ENCODE measurements around the gene BTBD19.
"Not testable (repeated sequence)": the region's sequence is repeated elsewhere in the genome, so short reads cannot be mapped to it uniquely, and the experiment has no call there.

The BTBD19 gene

DNA sequence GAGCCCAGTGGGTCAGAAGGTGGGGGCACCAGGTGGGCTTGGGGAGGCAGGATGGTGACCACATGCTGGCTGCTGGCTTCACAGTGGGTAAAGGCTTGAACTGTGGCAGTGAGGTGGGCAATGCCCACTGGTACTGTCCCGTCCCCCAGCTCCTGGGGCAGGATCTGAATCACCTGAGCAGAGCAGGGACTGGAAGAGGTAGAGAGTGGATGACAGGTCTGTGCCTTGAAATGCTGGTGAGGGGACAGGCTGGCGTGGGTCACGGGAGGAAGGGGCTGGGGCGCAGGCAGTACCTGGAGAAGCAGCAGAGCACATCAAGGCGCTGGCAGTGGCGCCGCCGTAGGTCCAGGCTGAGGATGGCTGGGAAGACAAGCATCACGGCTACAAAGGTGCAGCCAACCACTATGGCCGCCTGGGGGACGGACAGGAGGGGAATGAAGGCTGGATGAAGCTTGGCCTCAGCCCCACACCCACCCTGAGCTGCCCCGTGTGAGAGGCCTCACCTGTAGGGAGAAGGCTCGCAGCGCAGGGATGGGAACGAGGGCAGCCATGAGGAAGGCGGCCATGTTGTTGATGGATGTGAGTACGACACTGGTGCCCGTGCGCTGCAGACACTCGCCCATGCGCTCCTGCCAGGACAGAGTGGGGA lies 19.8 kb downstream of the BTBD19 start:
- no peak for DNase-seq (ENCODE audit: low read depth in 3 of 3)

DNA sequence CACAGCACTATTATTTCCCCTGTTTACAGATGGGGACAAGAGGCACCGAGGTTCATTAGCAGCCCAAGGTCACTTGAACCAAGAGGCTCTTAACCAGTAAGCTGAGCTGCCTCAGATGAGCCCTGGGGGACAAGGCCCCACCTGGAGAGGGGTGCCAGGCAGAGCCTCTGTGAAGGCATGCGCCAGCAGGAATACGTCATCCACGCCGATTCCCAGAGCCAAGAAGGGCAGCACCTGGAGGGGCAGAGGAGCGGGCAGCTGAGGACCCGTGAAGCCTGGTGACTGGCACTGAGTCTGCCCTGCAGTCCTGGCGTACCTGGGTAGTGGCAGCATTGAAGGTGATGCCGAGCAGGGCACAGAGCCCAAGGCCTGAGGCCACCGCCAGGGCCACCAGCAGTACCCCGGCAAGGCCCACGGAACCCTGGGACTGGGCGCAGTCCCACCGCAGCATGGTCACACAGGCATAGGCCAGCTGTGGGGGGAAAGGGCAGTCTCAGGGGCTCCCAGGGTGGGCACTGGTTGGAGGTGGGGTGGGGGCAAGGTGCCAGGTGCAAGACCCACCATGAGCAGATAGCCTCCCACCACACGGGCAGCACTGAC lies 20.6 kb downstream of the BTBD19 start:
- no peak for DNase-seq (ENCODE audit: low read depth in 3 of 3)

DNA sequence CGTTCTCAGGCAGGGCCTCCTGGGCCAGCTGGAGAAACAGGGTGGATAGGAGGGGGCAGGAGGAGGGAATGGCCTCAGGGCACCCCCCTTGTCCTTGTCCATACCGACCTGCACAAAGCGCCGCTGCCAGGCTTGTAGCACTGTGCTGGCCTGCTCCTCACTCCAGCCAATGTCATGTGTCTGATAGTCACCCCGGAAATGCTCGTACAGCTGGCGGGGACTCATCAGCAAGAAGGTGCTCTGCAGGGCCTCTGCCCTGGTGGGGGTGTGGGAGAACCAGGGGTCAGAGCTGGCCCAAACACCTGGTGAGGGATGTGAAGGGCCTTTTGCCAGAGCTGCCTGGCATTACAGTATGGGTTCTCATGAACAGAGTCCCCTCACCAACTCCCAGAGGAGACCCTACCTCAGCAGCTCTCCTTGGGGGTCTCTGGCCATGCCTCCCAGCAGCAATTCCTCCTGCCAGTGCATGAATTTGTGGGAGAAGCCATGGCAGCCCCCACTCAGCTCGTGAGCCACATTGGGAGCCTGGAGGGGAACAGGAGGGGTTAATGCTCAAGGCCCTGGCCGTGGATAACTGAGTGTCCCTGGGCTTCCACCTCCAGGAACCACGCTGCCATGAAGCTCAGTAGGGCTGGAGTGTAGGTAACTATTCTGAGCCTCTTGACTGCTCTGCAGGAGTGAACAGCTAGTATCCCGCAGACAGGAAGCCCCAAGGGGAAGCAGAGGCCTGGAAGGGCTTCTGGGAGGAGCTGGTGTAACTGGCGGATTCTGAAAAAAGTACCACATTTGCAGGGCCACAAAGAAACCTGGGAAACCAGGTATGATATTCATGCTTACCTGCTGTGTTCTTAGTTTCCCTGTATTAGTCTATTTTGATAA lies 21.4 kb downstream of the BTBD19 start:
- no peak for DNase-seq (ENCODE audit: low read depth in 3 of 3)

DNA sequence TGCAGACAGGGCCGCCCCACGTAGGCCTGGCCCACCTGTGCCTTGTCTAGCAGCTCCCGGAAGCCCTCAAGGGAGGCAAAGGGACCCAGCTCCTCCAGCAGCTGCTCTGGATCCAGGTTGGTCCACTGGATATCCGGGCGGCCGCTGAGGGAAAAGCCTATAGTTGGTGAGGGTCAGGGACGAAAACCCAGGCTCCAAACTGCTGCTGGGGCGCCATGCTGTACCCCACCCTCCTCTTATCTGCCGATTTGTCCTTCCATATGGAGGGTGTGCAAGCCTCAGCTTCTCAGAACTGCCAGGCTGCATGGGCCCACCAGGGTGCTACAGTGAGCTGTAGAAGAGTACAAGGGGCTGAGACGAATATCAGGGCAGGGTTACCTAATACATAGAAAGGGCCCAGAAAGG lies 22.6 kb downstream of the BTBD19 start:
- DNase-seq (ENCODE audit: low read depth in 3 of 3): no peak

DNA sequence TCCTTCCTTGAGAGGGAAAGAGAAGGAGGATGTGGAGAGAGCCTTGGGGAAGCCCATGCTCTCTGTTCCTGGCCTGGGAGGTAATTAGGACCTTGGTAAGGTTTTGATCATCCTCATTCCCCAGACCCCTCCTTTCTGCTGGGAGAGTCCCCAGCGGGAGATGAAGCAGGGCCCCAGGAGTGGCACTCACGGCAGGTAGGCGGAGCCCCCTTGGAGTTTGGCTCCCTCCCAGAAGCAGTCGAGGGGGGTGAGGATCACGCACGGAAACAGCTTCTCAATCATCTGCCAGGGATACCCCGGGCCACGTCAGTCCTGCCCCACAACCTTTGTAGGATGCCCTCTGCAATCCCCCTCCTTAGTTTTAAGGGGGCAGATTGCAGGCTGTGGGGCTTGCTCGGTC lies 23.2 kb downstream of the BTBD19 start:
- no peak for DNase-seq (ENCODE audit: low read depth in 3 of 3)

DNA sequence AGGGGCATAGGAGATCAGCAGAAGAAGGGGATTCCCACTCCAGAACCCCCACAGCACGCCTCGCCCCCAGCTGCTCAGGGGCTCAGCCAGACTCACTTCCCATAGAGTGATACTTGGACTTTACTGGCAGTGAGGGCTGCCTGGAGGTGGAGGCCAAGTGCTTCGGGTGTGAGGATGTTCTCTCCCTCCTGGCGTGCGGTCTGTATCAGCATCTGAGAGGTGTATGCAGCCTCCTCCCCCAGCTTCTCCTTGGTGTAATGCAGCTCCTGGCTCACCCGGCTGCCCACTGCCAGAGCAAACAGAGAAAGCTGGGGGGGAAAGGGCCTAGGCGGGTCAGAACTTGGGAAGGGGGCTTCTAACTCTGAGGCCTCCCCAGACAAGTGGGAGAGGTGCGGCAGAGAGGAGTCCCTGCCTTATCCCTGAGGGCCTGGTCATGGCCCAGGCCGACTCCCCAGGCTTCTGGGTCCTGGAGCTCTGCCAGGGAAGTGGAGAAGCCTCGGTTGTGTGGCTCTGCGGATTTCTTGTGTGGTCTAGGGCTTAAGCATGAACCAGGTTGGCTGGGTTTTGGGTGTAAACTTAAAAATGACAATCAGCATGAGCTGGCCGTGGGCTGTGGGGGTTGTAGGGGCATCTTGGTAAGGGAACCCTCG lies 23.9 kb downstream of the BTBD19 start:
- DNase-seq (ENCODE audit: low read depth in 3 of 3): no peak

DNA sequence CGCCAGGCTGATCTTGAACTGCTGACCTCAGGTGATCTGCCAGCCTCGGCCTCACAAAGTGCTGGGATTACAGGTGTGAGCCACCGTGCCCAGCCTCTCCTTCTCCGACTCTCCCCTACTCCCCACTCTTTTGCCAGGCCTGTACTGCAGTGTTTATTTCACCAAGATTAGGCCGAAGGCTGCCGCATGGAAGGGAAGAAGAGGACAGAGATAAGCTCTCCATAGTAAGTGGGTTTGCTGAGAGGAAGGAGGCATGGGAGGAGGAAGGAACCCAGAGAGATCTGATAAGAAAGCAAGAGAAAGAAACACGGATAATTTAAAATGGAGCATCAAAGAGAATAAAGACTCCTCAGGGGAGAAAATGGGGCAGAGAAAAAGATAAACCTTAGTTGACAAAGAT lies 26.0 kb downstream of the BTBD19 start:
- no peak for DNase-seq (ENCODE audit: low read depth in 3 of 3)

DNA sequence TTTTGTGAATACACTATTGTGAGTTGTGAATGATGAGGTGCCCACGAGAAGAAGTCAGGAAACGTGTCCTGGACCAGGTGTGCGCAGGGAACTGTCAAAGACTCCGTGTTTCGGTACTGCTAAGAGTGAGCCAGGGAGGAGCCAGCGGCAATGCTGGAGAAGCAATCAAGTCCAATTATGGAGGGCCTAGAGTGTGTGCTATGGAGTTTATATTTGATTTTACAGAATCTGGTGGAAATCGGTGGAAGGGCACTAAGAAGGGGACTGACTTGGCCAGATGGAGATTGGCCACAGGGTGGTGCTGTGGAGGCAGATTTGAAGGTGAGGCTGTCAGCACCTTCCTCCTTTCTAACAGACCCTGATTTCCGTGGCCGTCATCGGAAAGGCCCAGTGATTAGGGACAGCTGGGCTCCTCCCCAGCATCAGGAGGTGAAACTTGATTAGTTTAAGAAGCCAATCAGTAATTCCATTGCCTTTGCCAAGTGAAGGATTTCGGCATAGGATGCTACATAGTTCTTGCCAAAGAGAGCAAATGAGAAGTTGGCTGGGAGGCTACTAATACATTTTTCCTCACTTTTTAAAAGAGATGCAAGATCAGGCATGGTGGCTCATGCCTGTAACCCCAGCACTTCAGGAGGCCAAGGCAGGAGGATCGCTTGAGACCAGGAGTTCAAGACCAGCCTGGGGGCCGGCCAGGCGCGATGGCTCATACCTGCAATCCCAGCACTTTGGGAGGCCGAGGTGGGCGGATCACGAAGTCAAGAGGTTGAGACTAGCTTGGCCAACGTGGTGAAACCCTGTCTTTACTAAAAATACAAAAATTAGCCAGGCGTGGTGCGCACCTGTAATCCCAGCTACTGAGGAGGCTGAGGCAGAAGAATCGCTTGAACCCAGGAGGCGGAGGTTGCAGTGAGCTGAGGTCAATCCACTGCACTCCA lies 27.7 kb downstream of the BTBD19 start:
- peak; percentile 72 to 92 (median 74) for DNase-seq (ENCODE audit: low read depth in 3 of 3)

DNA sequence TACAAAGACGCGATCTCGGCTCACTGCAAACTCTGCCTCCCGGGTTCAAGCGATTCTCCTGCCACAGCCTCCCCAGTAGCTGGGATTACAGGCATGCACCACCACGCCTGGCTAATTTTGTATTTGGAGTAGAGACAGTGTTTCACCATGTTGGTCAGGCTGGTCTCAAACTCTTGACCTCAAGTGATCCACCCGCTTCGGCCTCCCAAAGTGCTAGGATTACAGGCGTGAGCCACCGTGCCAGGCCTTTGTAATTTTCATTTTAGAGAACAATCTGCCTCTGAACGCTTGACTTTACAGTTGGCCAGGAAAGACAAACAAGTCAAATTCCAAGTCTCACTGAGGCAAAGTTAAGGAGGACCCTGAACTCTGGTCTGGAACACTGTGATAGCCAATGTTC lies 30.0 kb downstream of the BTBD19 start:
- DNase-seq (ENCODE audit: low read depth in 3 of 3): not testable (repeated sequence)

DNA sequence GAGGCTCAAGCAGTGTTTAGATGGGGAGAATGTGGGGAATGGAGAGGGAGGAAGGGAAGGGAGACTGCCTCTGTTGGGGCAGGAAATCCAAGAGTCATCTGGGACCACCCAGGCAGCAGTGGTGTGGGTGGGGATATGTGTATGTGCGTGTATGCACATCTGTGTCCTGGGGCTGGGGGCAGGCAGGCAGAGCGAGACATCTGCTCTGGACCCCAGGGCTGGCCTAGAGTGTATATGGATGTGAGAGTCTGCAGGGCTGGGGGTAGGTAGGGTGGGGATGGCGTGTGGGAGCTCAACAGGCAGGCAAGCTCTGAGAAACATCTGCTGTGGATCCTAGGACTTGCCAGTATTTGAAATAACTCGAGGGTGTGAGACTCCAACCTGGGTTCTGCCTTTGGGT lies 31.3 kb downstream of the BTBD19 start:
- no peak for DNase-seq (ENCODE audit: low read depth in 3 of 3)

DNA sequence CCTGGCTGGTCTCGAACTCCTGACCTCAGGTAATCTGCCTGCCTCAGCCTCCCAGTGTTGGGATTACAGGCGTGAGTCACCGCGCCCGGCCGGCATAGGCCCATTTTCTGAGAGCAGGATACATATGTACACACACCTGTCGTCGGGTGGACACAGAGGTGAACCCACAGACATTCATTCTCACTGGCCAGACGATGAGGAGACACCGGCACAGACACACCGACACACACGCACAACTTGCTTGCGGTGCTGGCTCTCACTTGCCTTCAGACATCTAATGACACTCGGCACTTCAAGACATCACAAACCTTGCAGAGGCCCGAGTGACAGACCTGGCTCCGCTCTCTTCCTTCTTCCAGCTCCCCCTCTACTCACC lies 34.2 kb downstream of the BTBD19 start:
- no peak for DNase-seq (ENCODE audit: low read depth in 3 of 3)

DNA sequence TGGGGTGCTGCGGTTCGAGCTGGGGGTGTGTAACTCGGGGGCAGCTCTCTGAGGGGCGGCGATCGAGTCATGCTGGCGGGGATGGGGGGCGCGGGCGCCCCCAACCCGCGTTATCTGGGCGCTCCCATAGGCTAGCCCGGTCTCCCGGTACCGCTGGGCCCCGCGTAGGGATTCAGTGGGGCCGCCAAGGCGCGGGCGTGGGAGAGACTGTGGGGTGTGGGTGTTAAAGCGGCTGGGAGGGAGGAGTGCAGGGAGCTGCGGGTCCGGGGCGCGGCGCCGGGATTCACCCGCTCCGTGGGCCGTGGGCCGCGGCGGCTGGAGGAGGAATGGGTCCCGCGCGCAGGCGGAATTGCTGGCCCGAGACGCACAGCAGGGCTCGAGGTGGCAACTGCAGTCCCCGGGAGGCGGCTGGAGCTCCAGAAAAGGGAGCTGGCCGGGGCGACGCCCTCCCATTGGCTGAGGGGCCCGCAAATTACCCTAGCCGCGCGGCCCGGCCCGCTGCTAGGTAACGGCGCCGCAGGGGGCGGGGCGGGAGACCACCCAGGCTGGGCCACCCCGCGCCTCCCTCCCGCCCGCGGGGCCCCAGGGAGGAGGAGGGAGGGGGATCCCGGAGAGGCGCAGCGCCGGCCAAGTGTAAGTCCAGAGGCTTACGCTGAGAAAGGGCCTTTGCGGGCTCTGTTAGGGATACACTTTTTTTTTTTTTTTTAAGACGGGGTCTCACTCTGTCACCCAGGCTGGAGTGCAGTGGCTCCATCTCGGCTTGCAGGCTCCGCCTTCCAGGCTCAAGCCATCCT lies 34.7 kb downstream of the BTBD19 start, which contains the start of gene PTCH2:
PTCH2 (minus strand) TSS at position 392 of the 794 bp plus-strand sequence; CDS start at position 71, 321 bp downstream.
- no peak for DNase-seq (ENCODE audit: low read depth in 3 of 3)

DNA sequence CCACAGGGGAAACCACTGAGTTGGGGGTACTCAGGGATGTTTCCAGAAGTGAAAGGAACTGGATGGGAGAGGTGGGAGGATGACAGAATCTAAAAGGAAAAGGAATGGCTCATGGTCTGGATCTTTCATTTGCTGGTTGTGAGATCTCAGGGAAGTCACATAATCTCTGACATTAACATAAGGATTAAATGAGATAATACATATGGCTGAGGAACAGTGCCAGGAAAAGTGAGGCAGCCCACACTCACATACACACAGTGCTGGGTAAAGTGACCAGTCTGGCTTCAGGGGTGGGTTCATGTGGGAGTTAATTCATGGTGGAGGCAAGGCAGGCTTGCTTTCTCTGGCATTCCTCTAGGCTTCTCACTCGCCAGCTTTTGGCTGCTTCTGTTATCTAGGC lies 38.7 kb downstream of the BTBD19 start:
- no peak for DNase-seq (ENCODE audit: low read depth in 3 of 3)

DNA sequence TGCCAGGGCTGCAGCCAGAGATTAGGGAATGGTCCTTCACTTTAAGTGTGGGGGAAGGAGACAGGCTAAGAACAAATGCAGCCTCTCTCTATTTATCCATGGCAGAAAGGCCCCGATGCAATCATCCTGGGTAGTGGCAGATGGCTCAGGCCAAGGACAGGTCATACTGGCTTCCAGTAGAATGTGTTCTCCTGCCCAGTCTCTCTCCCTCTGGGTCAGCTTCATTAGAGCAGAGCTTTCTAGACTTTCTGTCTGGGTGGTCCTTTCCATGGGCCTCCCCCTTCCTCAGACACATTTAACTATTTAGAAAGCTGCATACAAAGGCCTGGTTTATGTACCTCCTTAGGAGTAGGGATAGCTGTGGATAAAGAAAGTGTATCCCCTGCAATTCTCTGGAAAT lies 39.5 kb downstream of the BTBD19 start:
- no peak for DNase-seq (ENCODE audit: low read depth in 3 of 3)

DNA sequence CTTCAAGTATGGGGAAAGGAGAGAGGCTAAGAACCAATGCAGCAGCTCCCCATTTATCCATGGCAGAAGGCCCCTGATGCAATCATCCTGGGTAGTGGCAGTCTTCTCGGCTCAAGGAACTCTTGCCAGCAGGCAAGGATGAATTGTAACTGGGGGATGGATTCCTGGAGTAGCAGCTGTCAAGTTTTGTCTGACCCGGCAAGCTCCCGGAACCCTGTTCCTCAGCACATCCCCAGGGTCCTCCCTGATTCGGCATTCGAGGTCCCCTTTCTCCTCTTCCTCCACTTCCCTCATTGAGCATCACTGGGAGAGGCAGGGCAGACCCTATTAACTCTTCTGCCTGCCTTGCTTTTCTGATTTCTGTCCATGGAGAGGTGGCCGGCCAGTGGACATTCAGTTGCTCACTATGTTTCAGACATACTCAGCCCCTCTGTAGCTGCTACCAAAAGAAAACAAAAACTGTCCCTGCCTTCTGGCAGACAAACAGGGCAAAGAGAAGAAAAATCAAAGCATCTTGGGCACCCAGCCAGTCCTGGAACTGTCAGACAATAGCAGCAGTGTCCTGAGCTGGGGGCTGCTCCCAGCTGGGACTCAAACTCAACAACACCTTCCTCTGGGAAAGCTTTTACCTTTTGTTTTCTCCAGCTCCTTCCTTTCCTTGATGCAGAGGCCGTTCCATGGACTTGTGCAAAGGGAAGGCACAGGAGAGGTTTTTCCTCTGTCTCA lies 40.3 kb downstream of the BTBD19 start:
- no peak for DNase-seq (ENCODE audit: low read depth in 3 of 3)

DNA sequence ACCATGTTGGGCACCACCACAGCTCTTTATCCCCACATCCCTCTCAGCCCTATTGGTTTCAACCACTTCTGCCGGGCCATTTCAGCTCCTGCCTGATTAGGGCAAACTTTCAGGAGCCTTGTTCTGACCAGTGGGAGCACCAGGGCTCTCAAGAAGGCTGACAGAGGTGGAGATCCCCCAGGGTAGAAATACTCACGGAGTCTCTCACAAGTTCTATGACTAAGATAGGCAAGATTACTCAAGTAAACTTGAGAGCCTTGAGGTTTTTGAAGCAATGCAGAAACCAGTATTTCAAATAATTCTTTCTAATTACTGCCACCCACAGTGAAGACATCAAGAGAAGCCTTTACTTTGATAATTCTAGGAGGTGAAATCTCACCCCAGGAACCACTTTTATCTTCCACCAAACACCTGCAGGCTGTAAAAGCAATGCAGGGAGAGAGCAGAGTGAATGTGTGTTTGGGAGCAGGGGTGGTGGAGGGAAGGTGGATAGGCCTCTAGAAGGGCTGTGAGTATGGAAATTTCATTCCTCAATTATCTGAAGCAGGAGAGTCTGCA lies 41.3 kb downstream of the BTBD19 start:
- no peak for DNase-seq (ENCODE audit: low read depth in 3 of 3)

DNA sequence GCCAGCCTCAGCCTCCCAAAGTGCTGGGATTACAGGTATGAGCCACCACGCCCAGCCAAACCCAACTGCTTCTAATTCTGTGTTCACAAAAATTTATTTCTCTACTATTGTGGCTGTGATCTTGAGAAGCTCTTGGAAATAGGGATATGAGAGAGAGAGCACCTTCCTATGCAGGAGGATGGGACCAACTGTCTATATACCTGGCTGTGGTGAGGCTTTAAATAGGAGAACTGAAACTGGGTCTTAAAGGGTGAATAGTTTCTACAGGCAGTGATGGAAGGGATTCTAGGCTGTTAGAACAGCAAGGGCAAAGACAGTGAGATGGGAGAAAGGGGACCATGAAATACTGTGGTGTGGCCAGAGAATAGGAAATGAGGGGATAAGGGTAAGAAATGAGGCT lies 43.0 kb downstream of the BTBD19 start:
- no peak for DNase-seq (ENCODE audit: low read depth in 3 of 3)

DNA sequence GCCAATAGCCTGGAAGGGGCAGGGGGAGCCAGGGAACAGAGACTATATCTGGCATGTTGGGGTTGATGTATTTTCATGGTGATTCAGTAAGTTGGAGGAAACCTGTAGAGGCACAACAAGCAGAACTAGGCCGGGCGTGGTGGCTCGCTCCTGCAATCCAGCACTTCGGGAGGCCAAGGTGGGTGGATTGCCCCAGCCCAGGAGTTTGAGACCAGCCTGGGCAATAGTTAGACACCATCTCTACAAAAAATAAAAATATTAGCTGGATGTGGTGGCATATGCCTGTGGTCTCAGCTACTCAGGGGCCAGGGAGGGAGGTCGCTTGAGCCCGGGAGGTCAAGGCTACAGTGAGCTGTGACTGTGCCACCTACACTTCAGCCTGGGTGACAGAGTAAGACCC lies 44.9 kb downstream of the BTBD19 start:
- no peak for DNase-seq (ENCODE audit: low read depth in 3 of 3)

DNA sequence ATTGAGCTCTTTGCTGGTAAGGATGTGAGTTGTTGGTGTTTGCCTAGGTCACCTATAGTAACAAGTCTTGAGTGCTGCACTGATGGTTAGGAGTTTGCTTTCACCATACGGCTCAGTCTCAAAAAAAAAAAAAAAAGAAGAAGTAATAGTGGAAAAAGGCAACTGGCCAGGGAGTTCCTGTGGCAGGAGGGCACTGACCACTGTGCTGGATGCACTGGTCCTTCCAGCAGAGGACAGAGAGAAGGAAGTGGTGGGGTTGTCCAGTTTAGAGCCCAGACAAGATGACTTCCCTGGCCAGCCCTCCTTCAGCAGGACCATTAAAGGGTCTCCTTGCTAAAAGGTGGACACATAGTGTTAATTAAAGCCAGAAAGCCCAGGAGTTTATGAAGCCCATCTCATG lies 46.6 kb downstream of the BTBD19 start:
- no peak for DNase-seq (ENCODE audit: low read depth in 3 of 3)

Measured in stimulated activated CD4-positive, alpha-beta T cell treated with anti-CD3 and anti-CD28 coated beads, TNF-alpha, amount 100 ng/mL, for 48 hours (primary cell).